A549 (cell line): ENCODE data around the gene DMXL2.

Experiments
- FOSL2 ChIP-seq, 2 experiments: fragments of 450-650 bp in 1 of 2; fragments of >200 bp in 1 of 2; sonication (Bioruptor Twin) in 1 of 2; formaldehyde crosslinking; IDR thresholded peaks; 2 replicates each; pipeline versions ENCODE4 v1.5.0 to v1.6.1; 2016 to 2020; ENCODE audit warnings: mild to moderate bottlenecking in 1 of 2, moderate library complexity in 1 of 2
- JUN ChIP-seq, 2 experiments: fragments of >200 bp; sonication (Bioruptor Twin); formaldehyde crosslinking; IDR thresholded peaks; 2 replicates in 1 of 2; 3 replicates in 1 of 2; pipeline ENCODE4 v1.6.1; 2016 to 2017
- POLR2A ChIP-seq: IDR thresholded peaks from 2 replicates; pipeline ENCODE4 v1.6.1; 2012; ENCODE audit warnings: mild to moderate bottlenecking, low read length
- RAD21 ChIP-seq, 2 experiments: fragments of >200 bp in 1 of 2; sonication (Bioruptor Twin) in 1 of 2; formaldehyde crosslinking in 1 of 2; IDR thresholded peaks in 1 of 2; conservative IDR thresholded peaks in 1 of 2; 2 replicates in 1 of 2; 3 replicates in 1 of 2; pipeline ENCODE4 v1.6.1; 2012 to 2018; ENCODE audit warnings: inconsistent platforms in 1 of 2
- RFX5 ChIP-seq: fragments of 450-650 bp; IDR thresholded peaks from 2 replicates; pipeline ENCODE4 v1.7.1; 2014; ENCODE audit warnings: antibody characterized with exemption, mild to moderate bottlenecking, moderate library complexity
- SREBF2 ChIP-seq: fragments of 450-650 bp; IDR thresholded peaks from 2 replicates; pipeline ENCODE4 v1.6.1; 2014; ENCODE audit warnings: mild to moderate bottlenecking, moderate library complexity
- ZFP36 ChIP-seq: fragments of 450-650 bp; IDR thresholded peaks from 2 replicates; pipeline ENCODE4 v1.6.1; 2014; ENCODE audit warnings: borderline replicate concordance; ENCODE audit not compliant: partially characterized antibody
- TF ChIP-seq, protein P1 (sequence below): fragments of >200 bp; sonication (Bioruptor Twin); formaldehyde crosslinking; IDR thresholded peaks from 3 replicates; pipeline ENCODE4 v1.5.1; 2016
- TF ChIP-seq, protein P2 (sequence below): IDR thresholded peaks from 2 replicates; pipeline ENCODE4 v1.6.1; 2012
- TF ChIP-seq, protein P3 (sequence below): fragments of 200-600 bp; sonication (generic); IDR thresholded peaks from 2 replicates; pipeline ENCODE4 v1.6.1; 2016; ENCODE audit warnings: antibody characterized with exemption, mild to moderate bottlenecking, moderate library complexity

DNA sequence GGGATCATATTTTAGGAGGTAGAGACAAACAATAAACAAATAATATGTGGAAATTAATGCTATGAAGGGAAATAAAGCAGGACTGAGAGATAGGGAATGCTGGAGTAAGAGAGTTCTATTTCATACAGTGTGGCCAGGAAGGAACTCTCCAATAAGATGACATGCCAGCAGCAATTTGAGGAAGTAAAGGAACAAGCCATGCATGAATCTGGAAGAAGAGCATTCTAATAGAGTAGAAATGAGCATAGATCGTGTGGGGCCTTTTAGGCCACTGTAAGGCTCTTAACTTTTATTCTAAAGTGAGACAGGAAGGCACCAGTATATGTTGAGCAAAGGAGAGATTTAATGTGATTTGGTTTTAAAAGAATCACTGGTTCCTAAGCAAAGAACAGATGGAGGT, 126.3 kb downstream of the DMXL2 start:
- TF ChIP-seq, protein P1, sequence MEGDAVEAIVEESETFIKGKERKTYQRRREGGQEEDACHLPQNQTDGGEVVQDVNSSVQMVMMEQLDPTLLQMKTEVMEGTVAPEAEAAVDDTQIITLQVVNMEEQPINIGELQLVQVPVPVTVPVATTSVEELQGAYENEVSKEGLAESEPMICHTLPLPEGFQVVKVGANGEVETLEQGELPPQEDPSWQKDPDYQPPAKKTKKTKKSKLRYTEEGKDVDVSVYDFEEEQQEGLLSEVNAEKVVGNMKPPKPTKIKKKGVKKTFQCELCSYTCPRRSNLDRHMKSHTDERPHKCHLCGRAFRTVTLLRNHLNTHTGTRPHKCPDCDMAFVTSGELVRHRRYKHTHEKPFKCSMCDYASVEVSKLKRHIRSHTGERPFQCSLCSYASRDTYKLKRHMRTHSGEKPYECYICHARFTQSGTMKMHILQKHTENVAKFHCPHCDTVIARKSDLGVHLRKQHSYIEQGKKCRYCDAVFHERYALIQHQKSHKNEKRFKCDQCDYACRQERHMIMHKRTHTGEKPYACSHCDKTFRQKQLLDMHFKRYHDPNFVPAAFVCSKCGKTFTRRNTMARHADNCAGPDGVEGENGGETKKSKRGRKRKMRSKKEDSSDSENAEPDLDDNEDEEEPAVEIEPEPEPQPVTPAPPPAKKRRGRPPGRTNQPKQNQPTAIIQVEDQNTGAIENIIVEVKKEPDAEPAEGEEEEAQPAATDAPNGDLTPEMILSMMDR: no peak
- TF ChIP-seq POLR2A: no peak
- TF ChIP-seq ZFP36: no peak
- no peak for TF ChIP-seq SREBF2
- no peak for TF ChIP-seq JUN (IDR thresholded peaks at IDR 0.05)
- TF ChIP-seq, protein P2, sequence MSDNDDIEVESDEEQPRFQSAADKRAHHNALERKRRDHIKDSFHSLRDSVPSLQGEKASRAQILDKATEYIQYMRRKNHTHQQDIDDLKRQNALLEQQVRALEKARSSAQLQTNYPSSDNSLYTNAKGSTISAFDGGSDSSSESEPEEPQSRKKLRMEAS: no peak
- no peak for TF ChIP-seq FOSL2 (IDR thresholded peaks at IDR 0.05)
- no peak for TF ChIP-seq FOSL2 (CRISPR knock-in tag; IDR thresholded peaks at IDR 0.05)
- TF ChIP-seq, protein P3, sequence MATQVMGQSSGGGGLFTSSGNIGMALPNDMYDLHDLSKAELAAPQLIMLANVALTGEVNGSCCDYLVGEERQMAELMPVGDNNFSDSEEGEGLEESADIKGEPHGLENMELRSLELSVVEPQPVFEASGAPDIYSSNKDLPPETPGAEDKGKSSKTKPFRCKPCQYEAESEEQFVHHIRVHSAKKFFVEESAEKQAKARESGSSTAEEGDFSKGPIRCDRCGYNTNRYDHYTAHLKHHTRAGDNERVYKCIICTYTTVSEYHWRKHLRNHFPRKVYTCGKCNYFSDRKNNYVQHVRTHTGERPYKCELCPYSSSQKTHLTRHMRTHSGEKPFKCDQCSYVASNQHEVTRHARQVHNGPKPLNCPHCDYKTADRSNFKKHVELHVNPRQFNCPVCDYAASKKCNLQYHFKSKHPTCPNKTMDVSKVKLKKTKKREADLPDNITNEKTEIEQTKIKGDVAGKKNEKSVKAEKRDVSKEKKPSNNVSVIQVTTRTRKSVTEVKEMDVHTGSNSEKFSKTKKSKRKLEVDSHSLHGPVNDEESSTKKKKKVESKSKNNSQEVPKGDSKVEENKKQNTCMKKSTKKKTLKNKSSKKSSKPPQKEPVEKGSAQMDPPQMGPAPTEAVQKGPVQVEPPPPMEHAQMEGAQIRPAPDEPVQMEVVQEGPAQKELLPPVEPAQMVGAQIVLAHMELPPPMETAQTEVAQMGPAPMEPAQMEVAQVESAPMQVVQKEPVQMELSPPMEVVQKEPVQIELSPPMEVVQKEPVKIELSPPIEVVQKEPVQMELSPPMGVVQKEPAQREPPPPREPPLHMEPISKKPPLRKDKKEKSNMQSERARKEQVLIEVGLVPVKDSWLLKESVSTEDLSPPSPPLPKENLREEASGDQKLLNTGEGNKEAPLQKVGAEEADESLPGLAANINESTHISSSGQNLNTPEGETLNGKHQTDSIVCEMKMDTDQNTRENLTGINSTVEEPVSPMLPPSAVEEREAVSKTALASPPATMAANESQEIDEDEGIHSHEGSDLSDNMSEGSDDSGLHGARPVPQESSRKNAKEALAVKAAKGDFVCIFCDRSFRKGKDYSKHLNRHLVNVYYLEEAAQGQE: no peak
- no peak for TF ChIP-seq RFX5
- no peak for TF ChIP-seq RAD21 (conservative IDR thresholded peaks at IDR 0.05 in 1 of 2, IDR thresholded peaks at IDR 0.05 in 1 of 2)
